Skeletal muscle satellite cell (primary cell): Measurements from ENCODE around the gene APBB2. TPM values are rescaled to one million over a fixed set of nuclear protein-coding genes. Genes with fewer than 3 reads are reported as not detected.

Source experiments
- H3K27me3 ChIP-seq: 2 replicates; pipeline ENCODE4 v1.7.0; 2013; ENCODE audit warnings: low read length; ENCODE audit not compliant: control insufficient read depth, insufficient read depth
- H3K36me3 ChIP-seq: 2 replicates; pipeline ENCODE4 v1.7.0; 2013; ENCODE audit warnings: mild to moderate bottlenecking, control low read depth, low read length; ENCODE audit not compliant: insufficient read depth
- H3K4me1 ChIP-seq: 2 replicates; pipeline ENCODE4 v1.7.0; 2013; ENCODE audit warnings: low read length; ENCODE audit not compliant: control insufficient read depth, insufficient read depth
- H3K4me2 ChIP-seq: 2 replicates; pipeline ENCODE4 v1.7.0; 2013; ENCODE audit warnings: mild to moderate bottlenecking, low read length
- H3K4me3 ChIP-seq: 2 replicates; pipeline ENCODE4 v1.7.0; 2013; ENCODE audit warnings: low read length
- H3K9ac ChIP-seq: 2 replicates; pipeline ENCODE4 v1.7.0; 2013; ENCODE audit warnings: mild to moderate bottlenecking, low read depth, low read length, moderate library complexity
- H3K9me3 ChIP-seq: replicated peaks from 2 replicates; pipeline ENCODE4 v1.7.0; 2013; ENCODE audit warnings: mild to moderate bottlenecking, control low read depth, low read length
- total RNA-seq: library from RNA; depleted of rRNA; stranded (reverse); fragments of >200 nt; gene quantifications from 2 replicates; pipeline ENCODE4 v1.2.3, GENCODE V29; 2012; rRNA removed

APBB2 gene
- total RNA-seq, result 42.2 and 47.7 TPM in 2 replicates

- peak within 1 kb of the TSS; percentile 92 for H3K9ac ChIP-seq
- H3K4me3 ChIP-seq, result peak within 1 kb of the TSS; percentile 98
- no peaks in the 10 kb centered on the region for H3K27me3 ChIP-seq
- H3K4me1 ChIP-seq, result peaks cover 38% of the 10 kb centered on the region
- no peaks in the 10 kb centered on the region for H3K36me3 ChIP-seq
- H3K4me2 ChIP-seq, result peak within 1 kb of the TSS; percentile 79
- no peaks in the 10 kb centered on the region for H3K9me3 ChIP-seq
These were observed at the start of gene APBB2 for GRCh38 chr4:41214136-41214824. TSS of gene APBB2 (minus strand) at chr4:41214542. CDS start at chr4:41033254, 181,288 bp downstream.

GRCh38 chr4:41262198-41262597 is 47.9 kb upstream of the APBB2 start:
- Histone ChIP-seq H3K9ac (no peak overlapping the region), H3K9me3 (no peaks in the 10 kb centered on the region), H3K4me3 (no peak overlapping the region), H3K36me3 (peaks cover 60% of the 10 kb centered on the region), H3K27me3 (no peaks in the 10 kb centered on the region), H3K4me2 (no peak overlapping the region), H3K4me1 (peaks cover 5% of the 10 kb centered on the region)

- no peak overlapping the region for H3K9ac ChIP-seq
- no peak overlapping the region for H3K4me3 ChIP-seq
- H3K9me3 ChIP-seq, result no peaks in the 10 kb centered on the region
- peaks cover 9% of the 10 kb centered on the region for H3K4me1 ChIP-seq
- H3K4me2 ChIP-seq, result no peak overlapping the region
- H3K36me3 ChIP-seq, result peaks cover 47% of the 10 kb centered on the region
- H3K27me3 ChIP-seq, result peaks cover 17% of the 10 kb centered on the region
These were observed 45.9 kb upstream of the APBB2 start for GRCh38 chr4:41260116-41260733.

GRCh38 chr4:41258783-41259182 is 44.4 kb upstream of the APBB2 start:
- Histone ChIP-seq H3K9ac (no peak overlapping the region), H3K4me1 (peaks cover 9% of the 10 kb centered on the region), H3K4me3 (no peak overlapping the region), H3K36me3 (peaks cover 34% of the 10 kb centered on the region), H3K27me3 (peaks cover 25% of the 10 kb centered on the region), H3K4me2 (peak overlapping the region; percentile 85), H3K9me3 (no peaks in the 10 kb centered on the region)

GRCh38 chr4:41257906-41258305 is 43.6 kb upstream of the APBB2 start:
- Histone ChIP-seq H3K9me3 (no peaks in the 10 kb centered on the region), H3K36me3 (peaks cover 25% of the 10 kb centered on the region), H3K4me3 (peak overlapping the region; percentile 85), H3K9ac (peak overlapping the region; percentile 81), H3K27me3 (peaks cover 31% of the 10 kb centered on the region), H3K4me1 (peaks cover 9% of the 10 kb centered on the region), H3K4me2 (peak overlapping the region; percentile 85)

GRCh38 chr4:41257257-41257901 is 43.0 kb upstream of the APBB2 start:
- H3K4me2 ChIP-seq, result peak overlapping the region; percentile 85
- H3K4me1 ChIP-seq, result peaks cover 9% of the 10 kb centered on the region
- H3K9ac ChIP-seq, result peak overlapping the region; percentile 81
- peaks cover 20% of the 10 kb centered on the region for H3K36me3 ChIP-seq
- no peaks in the 10 kb centered on the region for H3K9me3 ChIP-seq
- peak overlapping the region; percentile 85 for H3K4me3 ChIP-seq
- H3K27me3 ChIP-seq, result peaks cover 36% of the 10 kb centered on the region

GRCh38 chr4:41256740-41257256 is 42.5 kb upstream of the APBB2 start, which contains the start of gene UCHL1:
TSS of gene UCHL1 (plus strand) at chr4:41256928. CDS start at chr4:41256977, 49 bp downstream.
- Histone ChIP-seq H3K4me2 (peak within 1 kb of the TSS; percentile 85), H3K4me3 (peak within 1 kb of the TSS; percentile 85), H3K9me3 (no peaks in the 10 kb centered on the region), H3K9ac (peak within 1 kb of the TSS; percentile 81), H3K36me3 (peaks cover 17% of the 10 kb centered on the region), H3K4me1 (peaks cover 9% of the 10 kb centered on the region), H3K27me3 (peaks cover 37% of the 10 kb centered on the region)

- peaks cover 11% of the 10 kb centered on the region for H3K36me3 ChIP-seq
- H3K4me1 ChIP-seq, result peaks cover 9% of the 10 kb centered on the region
- peak overlapping the region; percentile 81 for H3K9ac ChIP-seq
- H3K4me2 ChIP-seq, result peak overlapping the region; percentile 85
- peak overlapping the region; percentile 85 for H3K4me3 ChIP-seq
- H3K27me3 ChIP-seq, result peaks cover 37% of the 10 kb centered on the region
- H3K9me3 ChIP-seq, result no peaks in the 10 kb centered on the region
These were observed 41.9 kb upstream of the APBB2 start for GRCh38 chr4:41256131-41256739.

GRCh38 chr4:41245983-41246382 is 31.6 kb upstream of the APBB2 start:
- no peaks in the 10 kb centered on the region for H3K36me3 ChIP-seq
- no peak overlapping the region for H3K9ac ChIP-seq
- no peaks in the 10 kb centered on the region for H3K9me3 ChIP-seq
- no peaks in the 10 kb centered on the region for H3K4me1 ChIP-seq
- H3K4me2 ChIP-seq, result no peak overlapping the region
- H3K4me3 ChIP-seq, result no peak overlapping the region
- H3K27me3 ChIP-seq, result peaks cover 45% of the 10 kb centered on the region

GRCh38 chr4:41241919-41242318 is 27.6 kb upstream of the APBB2 start:
- no peak overlapping the region for H3K4me3 ChIP-seq
- H3K4me1 ChIP-seq, result no peaks in the 10 kb centered on the region
- no peak overlapping the region for H3K4me2 ChIP-seq
- no peaks in the 10 kb centered on the region for H3K36me3 ChIP-seq
- H3K9me3 ChIP-seq, result no peaks in the 10 kb centered on the region
- H3K27me3 ChIP-seq, result peaks cover 21% of the 10 kb centered on the region
- no peak overlapping the region for H3K9ac ChIP-seq

- H3K27me3 ChIP-seq, result no peaks in the 10 kb centered on the region
These were observed 22.2 kb upstream of the APBB2 start for GRCh38 chr4:41236508-41236907.

More at GRCh38 chr4:41236508-41236907, 22.2 kb upstream of the APBB2 start:
- H3K9me3 ChIP-seq, result no peaks in the 10 kb centered on the region
- H3K4me3 ChIP-seq, result no peak overlapping the region
- no peak overlapping the region for H3K4me2 ChIP-seq
- H3K36me3 ChIP-seq, result no peaks in the 10 kb centered on the region
- no peak overlapping the region for H3K9ac ChIP-seq
- no peaks in the 10 kb centered on the region for H3K4me1 ChIP-seq
